Measurements from ENCODE around the gene KBTBD4. TPM values are rescaled to one million over a fixed set of nuclear protein-coding genes. Genes with fewer than 3 reads are reported as not detected.
"Not testable (repeated sequence)": the region's sequence is repeated elsewhere in the genome, so short reads cannot be mapped to it uniquely, and the experiment has no call there.

Gene KBTBD4
- total RNA-seq, 1 donor from 2014 or later = 24.8 TPM

DNA sequence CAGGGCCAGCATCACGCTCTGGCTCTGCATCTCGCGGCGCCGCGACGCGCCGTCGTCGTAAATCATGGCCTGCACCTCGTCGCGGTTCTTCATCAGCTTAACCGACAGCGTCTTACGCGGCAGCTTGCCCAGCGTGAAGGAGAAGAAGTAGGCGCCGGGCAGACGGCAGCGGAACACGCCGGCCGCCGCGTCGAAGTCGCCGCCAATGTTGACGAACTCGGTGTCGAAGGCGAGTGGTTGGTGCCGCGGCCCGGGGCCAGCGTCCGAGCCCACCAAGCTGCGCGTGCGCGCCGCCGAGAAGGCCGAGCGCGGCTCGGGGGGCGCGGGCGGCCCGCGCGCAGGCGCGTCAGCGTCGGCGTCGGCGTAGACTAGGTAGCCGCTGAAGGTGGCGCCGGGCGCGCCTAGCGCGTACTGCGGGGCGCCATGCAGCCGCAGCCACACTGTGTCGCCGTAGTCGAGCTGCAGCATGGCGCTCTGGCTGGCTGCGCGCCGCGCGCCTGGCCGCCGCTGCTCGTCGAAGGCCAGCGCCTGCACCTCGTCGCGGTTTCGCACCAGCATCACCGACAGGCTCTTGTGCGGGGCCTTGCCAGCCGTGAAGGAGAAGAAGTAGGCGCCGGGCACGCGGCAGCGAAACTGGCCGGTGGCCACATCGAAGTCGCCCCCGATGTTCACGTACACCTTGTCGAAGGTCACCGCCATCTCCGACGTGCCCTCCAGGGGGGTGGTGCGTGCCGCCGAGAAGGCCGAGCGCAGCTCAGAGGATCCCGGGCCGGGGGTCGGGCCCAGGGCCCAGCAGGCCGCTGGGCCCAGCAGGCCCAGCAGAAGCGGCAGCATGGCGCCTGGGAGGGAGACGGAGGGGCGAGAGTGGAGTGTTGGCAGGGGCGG is 11.4 kb upstream of the KBTBD4 start:
- DNase-seq = peak; percentile 86

DNA sequence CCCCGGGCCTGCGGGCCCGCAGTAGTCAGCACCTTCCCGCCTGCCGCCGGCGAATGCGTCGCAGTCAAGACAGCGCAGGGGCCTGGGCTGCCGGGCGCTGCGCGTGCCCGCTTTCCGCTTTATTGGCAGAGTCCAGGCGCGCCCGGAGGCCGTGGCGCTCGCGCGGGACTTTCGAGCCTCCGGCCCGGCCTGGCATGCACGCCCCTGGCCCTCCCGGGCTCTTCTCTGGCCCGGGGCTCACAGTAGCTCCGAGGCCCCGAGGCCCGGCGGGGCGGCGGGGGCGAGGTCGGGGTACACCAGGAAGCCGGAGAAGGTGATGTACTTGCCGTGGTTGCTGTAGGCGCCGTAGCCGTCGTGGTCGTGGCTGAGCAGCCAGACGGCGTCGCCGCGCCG is 10.8 kb upstream of the KBTBD4 start:
- peak; percentile 42 for DNase-seq

DNA sequence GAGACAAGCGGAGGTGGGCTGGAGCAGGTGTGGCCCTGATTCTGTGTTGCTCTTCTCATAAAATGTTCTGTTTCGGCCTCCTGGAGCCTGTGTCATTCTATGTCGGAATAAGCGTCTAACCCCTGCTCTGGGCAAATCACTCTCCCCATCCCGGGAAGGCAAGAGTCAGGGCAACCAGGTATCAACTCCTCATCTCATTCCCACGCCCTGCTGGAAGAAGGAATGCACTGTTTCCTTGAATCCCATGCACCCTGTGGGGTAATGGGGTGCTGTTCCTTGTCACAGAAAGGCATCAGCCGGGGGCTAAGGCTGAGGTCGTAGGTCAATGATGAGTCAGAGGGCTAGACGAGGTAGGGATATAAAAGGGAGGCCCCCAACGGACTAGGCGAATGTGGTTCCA is 10.3 kb upstream of the KBTBD4 start:
- DNase-seq = no peak

DNA sequence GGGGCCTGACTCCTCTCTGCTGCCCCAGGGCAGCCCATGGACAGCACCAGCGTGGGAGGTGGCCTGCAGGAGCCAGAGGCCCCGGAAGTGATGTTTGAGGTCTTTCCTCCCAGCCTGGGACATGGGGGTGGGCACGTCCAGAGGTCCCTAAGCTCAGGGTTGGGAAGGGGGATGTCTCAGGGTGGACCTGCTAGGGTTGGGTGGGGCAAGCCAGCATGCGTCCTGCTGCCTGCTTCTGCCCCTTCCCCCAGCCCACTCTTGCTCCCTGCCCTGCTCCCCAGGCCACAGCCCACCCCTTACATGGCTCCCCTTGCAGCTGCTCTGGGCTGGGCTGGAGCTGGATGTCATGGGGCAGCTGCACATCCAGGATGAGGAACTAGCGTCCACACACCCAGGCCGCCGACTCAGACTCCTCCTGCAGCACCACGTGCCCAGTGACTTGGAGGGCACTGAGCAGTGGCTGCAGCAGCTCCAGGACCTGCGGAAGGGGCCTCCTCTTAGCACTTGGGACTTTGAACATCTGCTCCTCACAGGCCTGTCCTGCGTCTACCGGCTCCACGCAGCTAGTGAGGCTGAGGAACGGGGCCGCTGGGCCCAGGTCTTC is 9.1 kb upstream of the KBTBD4 start:
- DNase-seq = peak; percentile 83

DNA sequence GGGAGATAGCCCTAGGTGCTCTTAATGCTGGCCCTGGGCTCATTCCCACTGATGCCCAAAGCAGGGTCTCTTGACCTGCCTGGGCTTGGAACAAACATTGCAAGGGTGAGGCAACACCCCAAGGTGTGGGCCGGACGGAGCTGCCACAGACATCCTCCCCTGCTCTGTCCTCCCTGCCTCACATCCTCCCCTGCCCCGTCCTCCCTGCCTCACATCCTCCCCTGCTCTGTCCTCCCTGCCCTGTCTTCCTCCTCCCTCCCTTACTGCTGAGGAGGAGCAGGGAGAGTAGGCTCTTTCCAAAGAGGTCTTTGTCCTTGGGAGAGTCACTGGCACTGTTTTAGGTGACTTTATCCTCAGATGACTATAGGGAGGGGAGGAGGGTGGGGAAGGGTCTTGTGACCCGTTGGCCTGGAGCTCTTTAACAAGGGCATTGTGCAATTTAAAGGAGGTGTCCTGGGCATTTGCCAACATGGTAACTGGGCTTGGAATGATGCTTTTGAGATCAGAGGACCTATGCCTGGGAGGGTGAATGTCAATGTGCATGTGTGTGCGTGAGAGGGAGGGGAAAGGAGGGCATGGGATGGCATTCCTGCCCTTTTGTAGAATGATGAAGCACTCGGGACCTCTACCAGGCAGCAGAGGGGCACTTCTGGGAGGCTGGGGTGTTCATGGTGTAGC is 8.4 kb upstream of the KBTBD4 start:
- DNase-seq = no peak

DNA sequence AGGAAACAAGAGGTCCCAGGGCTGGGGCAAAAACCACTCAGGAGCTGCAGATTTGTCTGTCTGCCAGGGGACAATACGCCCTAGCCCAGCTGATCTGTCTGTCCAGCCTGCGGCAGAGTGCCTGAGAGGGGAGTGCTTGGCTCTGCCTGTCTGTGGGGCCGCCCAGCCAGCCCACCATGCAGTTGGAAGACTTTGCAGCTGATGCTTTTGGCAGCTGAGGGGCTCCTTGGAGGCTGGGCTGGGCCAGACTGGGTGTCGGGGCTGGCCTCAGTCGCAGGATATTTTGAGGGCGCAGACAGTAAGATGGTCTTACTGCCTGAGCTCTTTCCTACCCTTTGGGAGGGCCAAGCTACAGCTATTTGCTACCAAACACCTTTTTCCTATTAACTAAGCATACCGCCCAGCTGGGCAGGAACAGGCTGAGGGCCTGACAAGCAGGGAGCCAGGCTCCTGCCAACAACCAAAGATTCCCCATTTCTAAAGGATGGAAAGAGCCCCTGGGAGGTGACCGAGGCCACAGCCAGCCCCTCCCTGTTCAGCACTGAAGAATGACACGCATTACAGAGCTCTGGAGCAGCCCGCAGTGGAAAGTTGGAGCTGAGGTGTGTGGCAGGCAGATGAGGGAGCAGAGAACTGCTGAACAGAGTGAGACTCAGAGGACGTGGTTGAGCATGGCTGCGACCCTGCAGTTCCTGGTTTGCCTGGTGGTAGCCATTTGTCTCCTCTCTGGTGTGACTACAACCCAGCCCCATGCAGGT is 7.5 kb upstream of the KBTBD4 start, which contains the start of gene FAM180B:
FAM180B (plus strand) TSS at position 581 of the 758 bp plus-strand sequence; CDS start at position 672, 91 bp downstream.
- peak; percentile 87 for DNase-seq

DNA sequence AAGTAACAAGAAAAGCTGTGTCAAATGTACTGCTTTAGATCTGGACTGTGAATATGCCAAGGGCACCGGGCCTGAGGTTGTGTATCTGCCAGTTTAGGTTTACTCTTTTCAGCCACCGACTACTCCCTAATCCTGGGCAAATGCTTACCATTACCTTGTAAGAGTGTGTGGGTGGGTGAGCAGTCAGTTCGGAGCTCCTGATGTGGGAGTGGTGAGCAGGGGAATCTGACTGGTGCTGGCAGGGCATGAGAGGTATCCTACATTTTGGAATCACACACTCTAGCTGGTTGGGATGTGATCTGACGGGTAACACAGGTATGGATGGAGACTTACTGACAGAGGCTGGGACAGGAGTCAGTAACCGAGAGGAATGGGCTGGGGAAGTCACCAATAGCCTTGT is 5.1 kb upstream of the KBTBD4 start:
- DNase-seq = no peak

DNA sequence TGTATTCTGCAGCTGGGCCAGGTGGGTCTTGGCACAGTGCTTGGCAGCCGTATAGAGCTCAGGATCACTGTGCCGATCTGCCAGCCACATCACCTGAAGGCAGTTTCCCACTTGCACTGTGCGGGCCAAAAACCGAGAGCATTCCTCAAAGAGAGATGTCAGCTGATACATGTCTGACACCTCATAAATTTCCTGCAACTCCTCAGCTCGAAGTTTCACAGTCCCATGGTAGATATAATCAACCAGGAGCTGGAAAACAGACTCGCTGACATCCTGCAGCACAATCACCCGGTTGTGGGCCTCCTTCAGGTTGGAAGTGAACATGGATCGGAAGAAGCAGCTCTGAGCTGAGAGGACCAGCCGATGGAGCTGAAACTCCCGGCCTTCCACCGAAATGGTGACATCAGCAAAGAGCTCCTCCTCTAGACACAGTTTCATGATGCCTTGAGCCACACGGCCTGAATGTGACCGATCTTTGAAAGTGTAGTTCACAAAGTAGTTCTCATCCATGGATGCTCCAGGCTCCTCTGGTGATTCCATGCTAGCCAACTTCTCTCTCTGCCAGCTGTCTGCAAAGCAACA is 1.2 kb downstream of the KBTBD4 start:
- no peak for DNase-seq

DNA sequence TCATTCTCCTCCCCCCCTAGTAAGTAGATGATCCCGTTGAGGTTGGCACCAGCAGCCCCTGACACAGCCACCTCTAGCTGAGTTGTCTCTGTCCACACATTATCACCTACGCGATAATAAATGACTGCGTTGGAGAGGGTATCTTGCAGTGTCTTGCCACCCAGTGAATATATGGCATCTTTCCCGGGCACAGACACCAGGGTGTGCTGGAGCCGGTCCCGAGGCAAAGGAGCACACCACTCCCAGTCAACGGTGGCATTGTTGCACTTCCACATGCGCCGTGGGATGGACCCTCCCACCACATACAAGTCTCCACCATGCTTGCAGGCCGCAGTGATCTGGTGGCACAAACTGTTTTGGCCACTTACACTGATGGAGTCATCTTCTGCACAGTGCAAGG is 5.4 kb downstream of the KBTBD4 start:
- DNase-seq = no peak

DNA sequence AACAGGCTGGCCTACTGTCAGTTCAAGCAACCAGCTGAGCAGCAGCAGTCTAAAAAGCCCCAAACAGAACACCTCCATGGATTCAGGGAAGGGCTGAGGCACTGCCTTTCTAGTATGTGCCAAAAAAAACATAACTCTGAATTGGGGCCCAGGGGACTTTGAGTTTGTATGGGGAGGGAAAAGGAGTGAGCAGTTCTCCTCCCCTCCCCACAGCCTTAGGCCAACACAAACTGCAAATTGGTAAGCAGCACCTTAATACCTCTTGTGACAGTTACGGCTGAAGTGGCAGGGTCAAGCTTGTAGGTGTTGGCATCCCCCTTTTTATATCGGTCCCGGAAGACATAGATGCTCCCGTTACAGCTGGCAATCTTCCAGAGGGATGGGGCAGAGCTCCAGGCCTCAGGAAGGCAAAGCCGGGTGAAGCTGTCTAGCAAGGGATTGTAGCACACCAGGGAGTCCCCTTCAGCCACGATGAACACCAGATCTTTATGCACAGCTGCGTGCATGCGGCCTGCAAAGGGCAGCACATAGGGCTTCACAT is 6.0 kb downstream of the KBTBD4 start:
- DNase-seq = no peak

DNA sequence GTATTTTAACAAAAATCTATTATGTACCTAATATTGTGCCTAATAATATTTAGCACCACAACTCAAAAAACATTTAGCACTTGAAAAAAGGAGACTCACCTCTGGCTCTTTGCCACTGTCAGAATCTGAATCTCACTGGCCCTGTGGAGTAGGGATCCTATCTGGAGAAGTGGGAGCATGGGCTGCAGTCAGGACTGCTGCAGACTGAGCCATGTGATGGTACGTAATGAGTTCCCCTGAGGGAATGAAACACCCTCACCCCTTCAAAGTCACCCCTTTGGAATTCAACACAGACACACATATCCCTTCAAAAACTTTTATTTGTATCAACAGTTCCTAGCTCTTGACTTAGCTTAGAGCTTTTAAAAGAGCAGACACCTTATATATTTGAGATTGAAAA is 6.9 kb downstream of the KBTBD4 start:
- no peak for DNase-seq

DNA sequence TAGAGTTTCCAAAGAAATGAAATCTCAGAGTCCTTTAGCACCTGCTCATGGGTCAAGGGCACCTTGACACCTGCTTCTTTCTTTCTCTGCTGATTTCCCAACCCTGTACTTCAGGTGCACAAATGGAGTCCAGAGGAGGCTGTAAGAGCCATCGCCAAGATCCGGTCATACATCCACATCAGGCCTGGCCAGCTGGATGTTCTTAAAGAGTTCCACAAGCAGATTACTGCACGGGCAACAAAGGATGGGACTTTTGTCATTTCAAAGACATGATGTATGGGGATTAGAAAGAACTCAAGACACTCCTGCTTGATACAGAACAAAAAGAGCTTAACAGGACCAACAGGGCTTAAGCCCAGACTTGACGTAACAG is 7.4 kb downstream of the KBTBD4 start:
- no peak for DNase-seq

DNA sequence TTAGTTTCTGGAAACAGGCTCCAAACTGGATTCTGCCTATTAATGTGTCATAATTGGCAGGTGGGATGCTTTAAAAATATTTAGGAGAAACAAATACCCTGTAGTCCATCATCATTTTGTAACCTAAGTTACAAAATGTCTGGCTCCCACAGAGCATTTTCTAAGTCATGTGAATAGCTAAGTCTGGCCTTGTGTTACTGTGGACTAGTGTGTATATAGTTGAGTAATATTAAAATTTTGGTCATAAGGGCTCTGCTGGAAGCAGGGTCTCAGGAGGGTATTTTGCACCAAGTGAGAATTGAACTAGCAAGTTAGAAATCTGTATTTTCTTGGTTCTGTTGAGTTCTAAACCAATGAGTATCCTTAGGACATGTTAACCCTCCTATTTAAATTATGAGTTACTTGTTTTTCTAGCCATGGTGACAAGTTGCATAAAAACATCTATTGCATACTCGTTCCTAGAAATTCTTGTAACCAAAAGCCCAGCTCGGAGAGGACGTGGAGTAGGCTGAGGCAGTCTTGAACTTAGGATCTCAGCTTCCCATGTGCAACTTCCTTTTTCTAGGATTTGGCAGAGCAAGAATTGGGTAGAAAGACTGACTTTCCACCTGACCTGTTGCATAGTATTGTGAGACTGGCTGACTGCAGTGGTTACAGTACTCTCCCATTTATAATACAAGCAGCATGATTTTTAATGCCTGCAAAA is 8.0 kb downstream of the KBTBD4 start:
- DNase-seq = no peak

DNA sequence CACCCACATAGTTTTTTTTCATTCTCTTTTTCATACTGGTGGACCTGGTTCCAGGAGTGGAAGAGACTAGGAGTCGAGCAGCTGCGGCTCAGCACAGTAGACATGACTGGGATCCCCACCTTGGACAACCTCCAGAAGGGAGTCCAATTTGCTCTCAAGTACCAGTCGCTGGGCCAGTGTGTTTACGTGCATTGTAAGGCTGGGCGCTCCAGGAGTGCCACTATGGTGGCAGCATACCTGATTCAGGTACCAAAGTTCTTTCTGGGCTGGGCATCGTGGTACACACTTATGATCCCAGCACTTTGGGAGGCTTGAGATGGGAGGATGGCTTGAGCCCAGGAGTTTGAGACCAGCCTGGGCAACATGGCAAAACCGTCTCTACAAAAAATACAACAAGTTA is 9.1 kb downstream of the KBTBD4 start:
- no peak for DNase-seq

DNA sequence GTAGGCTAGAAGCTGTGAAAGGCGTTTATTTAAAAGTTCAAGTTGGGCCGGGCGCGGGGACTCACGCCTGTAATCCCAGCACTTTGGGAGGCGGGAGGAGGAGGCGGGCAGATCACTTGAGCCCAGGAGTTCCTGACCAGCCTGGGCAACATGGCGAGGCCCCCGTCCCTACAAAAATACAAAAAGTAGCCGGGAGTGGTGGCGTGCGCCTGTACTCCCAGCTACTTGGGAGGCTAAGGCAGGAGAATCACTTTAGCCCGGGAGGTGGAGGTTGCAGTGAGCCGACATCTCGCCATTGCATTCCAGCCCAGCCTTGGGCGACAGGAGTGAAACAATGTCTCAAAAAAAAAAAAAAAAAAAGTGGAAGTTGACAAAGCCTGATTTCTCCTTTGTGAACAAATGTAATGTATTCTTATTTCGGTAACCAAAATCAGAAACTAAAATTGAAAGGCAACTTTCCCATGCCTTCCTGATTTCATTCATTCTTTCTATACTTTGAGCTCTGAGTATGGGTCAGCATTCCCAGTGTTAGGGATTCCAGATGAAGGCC is 12.5 kb downstream of the KBTBD4 start:
- DNase-seq = peak; percentile 24

DNA sequence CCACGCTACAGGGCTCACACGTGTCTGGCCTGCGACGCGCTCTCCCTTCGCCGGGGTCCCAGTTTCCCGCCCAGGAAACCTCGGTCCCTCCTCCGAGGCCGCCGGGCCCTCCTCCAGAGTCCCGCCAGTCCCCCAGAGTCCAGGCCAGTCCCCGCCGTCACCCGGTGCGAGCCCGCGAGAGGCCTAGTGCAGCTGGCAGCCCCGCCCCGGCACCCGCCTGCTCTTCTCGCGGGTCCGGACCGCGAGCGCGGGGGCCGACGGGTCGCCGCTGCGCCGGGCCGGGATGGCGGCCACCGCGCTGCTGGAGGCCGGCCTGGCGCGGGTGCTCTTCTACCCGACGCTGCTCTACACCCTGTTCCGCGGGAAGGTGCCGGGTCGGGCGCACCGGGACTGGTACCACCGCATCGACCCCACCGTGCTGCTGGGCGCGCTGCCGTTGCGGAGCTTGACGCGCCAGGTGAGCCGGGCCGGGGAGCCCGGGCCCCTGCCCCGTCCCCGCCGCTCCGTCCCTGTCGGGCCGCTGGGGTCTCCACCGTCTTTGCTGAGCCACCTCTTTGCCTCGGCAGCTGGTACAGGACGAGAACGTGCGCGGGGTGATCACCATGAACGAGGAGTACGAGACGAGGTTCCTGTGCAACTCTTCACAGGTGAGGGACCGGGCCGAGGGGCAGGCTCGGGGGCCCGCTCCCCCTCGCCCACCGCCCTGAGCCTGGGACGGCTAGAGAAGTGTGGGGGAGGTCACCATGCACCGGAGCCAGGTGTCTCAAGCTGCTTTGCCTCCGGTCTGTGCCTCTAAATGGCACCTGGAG is 13.2 kb downstream of the KBTBD4 start, which contains the start of gene PTPMT1:
PTPMT1 (plus strand) TSS at position 260 of the 809 bp plus-strand sequence; CDS start at position 284, 24 bp downstream.
- peak; percentile 83 for DNase-seq

DNA sequence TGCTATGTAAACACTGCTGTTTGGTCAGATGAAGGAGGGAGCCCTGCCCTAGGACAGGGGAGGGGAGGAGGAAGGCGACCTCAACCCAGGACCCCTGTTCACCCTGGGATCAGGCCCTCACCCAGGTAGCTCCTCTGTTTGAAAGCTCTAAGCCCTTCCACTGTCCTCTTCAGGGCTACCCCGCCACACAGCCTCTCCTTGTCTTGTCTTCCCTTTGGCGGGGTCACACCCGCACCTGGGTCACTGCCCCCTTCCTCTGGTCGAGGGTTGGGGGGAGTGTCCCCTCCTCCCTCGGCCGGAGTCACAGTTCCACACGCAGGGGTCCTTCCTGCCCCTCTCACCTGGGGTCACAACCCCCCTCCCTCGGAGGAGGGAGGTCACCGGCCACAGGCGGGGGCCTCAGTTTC is 13.8 kb downstream of the KBTBD4 start:
- DNase-seq = no peak

DNA sequence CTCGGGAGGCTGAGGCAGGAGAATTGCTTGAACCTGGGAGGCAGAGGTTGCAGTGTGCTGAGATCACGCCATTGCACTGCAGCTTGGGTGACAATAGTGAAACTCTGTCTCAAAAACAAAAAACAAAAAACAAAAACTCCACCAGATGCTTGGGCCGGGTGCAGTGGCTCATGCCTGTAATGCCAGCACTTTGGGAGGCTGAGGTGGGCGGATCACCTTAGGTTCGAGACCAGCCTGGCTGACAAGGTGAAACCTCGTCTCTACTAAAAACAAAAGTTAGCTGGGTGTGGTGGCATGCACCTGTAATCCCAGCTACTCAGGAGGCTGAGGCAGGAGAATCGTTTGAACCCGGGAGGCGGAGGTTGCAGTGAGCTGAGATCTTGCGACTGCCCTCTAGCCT is 14.4 kb downstream of the KBTBD4 start:
- DNase-seq = not testable (repeated sequence)

DNA sequence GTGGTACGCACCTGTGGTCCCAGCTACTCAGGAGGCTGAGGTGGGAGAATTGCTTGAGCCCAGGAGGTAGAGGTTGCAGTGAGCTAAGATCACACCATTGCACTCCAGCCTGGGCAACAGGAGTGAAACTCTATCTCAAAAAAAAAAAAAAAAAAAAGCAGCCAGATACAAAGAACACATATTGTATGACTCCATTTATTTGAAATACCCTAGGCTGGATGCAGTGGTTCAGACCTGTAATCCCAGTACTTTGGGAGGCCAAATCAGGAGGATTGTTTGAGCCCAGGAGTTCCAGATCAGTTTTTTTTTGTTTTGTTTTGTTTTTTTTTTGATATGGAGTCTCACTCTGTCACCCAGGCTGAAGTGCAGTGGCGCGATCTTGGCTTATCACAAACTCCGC is 16.4 kb downstream of the KBTBD4 start:
- DNase-seq = not testable (repeated sequence)

DNA sequence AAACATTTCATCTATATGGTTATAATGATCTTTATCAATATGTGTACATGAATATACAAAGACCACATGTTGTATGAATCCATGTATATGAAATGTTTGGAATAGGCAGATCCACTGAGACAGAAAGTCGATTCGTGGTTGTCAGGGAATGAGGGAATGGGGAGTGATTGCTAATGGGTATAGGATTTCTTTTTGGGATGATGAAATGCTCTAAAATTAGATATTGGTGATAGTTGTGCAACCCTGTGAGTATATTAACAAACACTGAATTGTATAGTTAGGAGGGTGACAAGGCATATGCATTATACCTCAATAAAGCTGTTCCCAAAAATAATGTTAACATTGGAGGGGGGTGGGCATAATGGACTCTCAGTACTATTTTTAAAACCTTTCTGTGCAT is 18.3 kb downstream of the KBTBD4 start:
- no peak for DNase-seq
